T-helper 1 cell treated with Interleukin-12 subunit alpha and Interleukin-12 subunit beta and Interleukin-4 antibody, amounts not matched to agents 30 ng/mL and 1 ng/mL, for 36 hours (primary cell): ENCODE data around the gene IMMP2L. TPM values are rescaled to one million over a fixed set of nuclear protein-coding genes. Genes with fewer than 3 reads are reported as not detected.
"Not testable (repeated sequence)": the region's sequence is repeated elsewhere in the genome, so short reads cannot be mapped to it uniquely, and the experiment has no call there.

ENCODE experiments used
- intact Hi-C: fragments of 100-400 bp; cut with micrococcal nuclease; formaldehyde crosslinking; loops from one replicate; pipeline ENCODE4 v1.15.1; 2024
- total RNA-seq: library from RNA; stranded (reverse); gene quantifications from 2 replicates; pipeline ENCODE4 v1.2.3, GENCODE V29; 2022

Gene IMMP2L
- total RNA-seq, 1 donor from 2014 or later: 10.4 TPM

- intact Hi-C loops: no loop called here
Measured at GRCh38 chr7:111085356-111085755, 476.9 kb downstream of the IMMP2L start.

- intact Hi-C loops: loop anchor here (1.0 to 5.0 kb wide), 10 partner anchors 9 to 1707 kb away; partner anchors contain the start of genes DOCK4, IFRD1, TMEM168 and ZNF277
Measured at GRCh38 chr7:111083413-111083812, 478.9 kb downstream of the IMMP2L start.

- intact Hi-C loops: loop anchor here (2.0 to 5.0 kb wide), 4 partner anchors 56 to 1708 kb away; partner anchors contain the start of genes DOCK4, TMEM168 and ZNF277
Measured at GRCh38 chr7:111082351-111082750, 479.9 kb downstream of the IMMP2L start.

- intact Hi-C loops: loop anchor here (2.0 to 5.0 kb wide), 4 partner anchors 57 to 1709 kb away; partner anchors contain the start of genes DOCK4, TMEM168 and ZNF277
Measured at GRCh38 chr7:111081546-111082267, 480.6 kb downstream of the IMMP2L start.

- intact Hi-C loops: loop anchor here (5.0 kb wide), 1 partner anchor 1127 kb away; the partner anchor contains the start of genes DOCK4 and ZNF277
Measured at GRCh38 chr7:111080495-111081105, 481.7 kb downstream of the IMMP2L start.

GRCh38 chr7:111077001-111077400, 485.3 kb downstream of the IMMP2L start:
- intact Hi-C loops: loop anchor here (2.0 kb wide), 1 partner anchor 16 kb away; no protein-coding TSS in a partner anchor

- intact Hi-C loops: loop anchor here (2.0 kb wide), 1 partner anchor 15 kb away; no protein-coding TSS in a partner anchor
Measured at GRCh38 chr7:111076205-111076604, 486.1 kb downstream of the IMMP2L start.

GRCh38 chr7:111075498-111075897, 486.8 kb downstream of the IMMP2L start:
- intact Hi-C loops: no loop called here

- intact Hi-C loops: loop anchor here (1.0 kb wide), 2 partner anchors 9 to 49 kb away; no protein-coding TSS in a partner anchor
Measured at GRCh38 chr7:111074748-111075146, 487.5 kb downstream of the IMMP2L start.

- intact Hi-C loops: loop anchor here (1.0 kb wide), 2 partner anchors 9 to 49 kb away; no protein-coding TSS in a partner anchor
Measured at GRCh38 chr7:111074071-111074747, 488.1 kb downstream of the IMMP2L start.

GRCh38 chr7:111072658-111073057, 489.6 kb downstream of the IMMP2L start:
- intact Hi-C loops: not testable (repeated sequence)

- intact Hi-C loops: no loop called here
Measured at GRCh38 chr7:111071556-111071955, 490.7 kb downstream of the IMMP2L start.

GRCh38 chr7:111068618-111069017, 493.7 kb downstream of the IMMP2L start:
- intact Hi-C loops: no loop called here

- intact Hi-C loops: no loop called here
Measured at GRCh38 chr7:111067682-111068081, 494.6 kb downstream of the IMMP2L start.

GRCh38 chr7:111067251-111067650, 495.0 kb downstream of the IMMP2L start:
- intact Hi-C loops: no loop called here

- intact Hi-C loops: no loop called here
Measured at GRCh38 chr7:111063166-111063565, 499.1 kb downstream of the IMMP2L start.

- intact Hi-C loops: loop anchor here (2.0 kb wide), 2 partner anchors 17 to 31 kb away; partner anchors contain the start of gene LRRN3
Measured at GRCh38 chr7:111059833-111060232, 502.5 kb downstream of the IMMP2L start.

- intact Hi-C loops: no loop called here
Measured at GRCh38 chr7:111057066-111057465, 505.2 kb downstream of the IMMP2L start.

GRCh38 chr7:111056371-111056770, 505.9 kb downstream of the IMMP2L start:
- intact Hi-C loops: no loop called here

GRCh38 chr7:111053035-111053434, 509.3 kb downstream of the IMMP2L start:
- intact Hi-C loops: no loop called here

GRCh38 chr7:111051832-111052231, 510.5 kb downstream of the IMMP2L start:
- intact Hi-C loops: loop anchor here (1.0 kb wide), 1 partner anchor 9 kb away; no protein-coding TSS in a partner anchor
